HepG2 (cell line): ENCODE data around the gene TMC8. TPM values are rescaled to one million over a fixed set of nuclear protein-coding genes. Genes with fewer than 3 reads are reported as not detected.

Experiments
- AFF4 ChIP-seq: sonication (generic); formaldehyde crosslinking; IDR thresholded peaks from 2 replicates; pipeline ENCODE4 v1.4.0; 2020; ENCODE audit warnings: missing genetic modification reagents
- ARNT2 ChIP-seq: sonication (generic); formaldehyde crosslinking; IDR thresholded peaks from 2 replicates; pipeline ENCODE4 v1.8.0; 2022; ENCODE audit warnings: mild to moderate bottlenecking, low read depth, missing genetic modification reagents, moderate library complexity
- HIC2 ChIP-seq: sonication (generic); formaldehyde crosslinking; IDR thresholded peaks from 2 replicates; pipeline ENCODE4 v1.9.0; 2022; ENCODE audit warnings: low read depth, missing genetic modification reagents
- HNF1A ChIP-seq, 2 experiments: sonication (generic) in 1 of 2; formaldehyde crosslinking in 1 of 2; IDR thresholded peaks; 2 replicates each; pipeline versions ENCODE4 v1.4.0 to v1.6.1; 2016 to 2020; ENCODE audit warnings: borderline replicate concordance in 1 of 2, low read depth in 1 of 2, mild to moderate bottlenecking in 1 of 2, missing genetic modification reagents in 1 of 2
- HNRNPLL ChIP-seq: fragments of 200-400 bp; formaldehyde crosslinking; IDR thresholded peaks from 2 replicates; pipeline ENCODE4 v1.6.1; 2017; ENCODE audit warnings: mild to moderate bottlenecking, low read depth, low read length; ENCODE audit not compliant: poor library complexity, severe bottlenecking
- KDM3A ChIP-seq: IDR thresholded peaks from 2 replicates; pipeline ENCODE4 v1.6.1; 2018; ENCODE audit warnings: low read depth, missing compliant biosample characterization
- MAFK ChIP-seq, 2 experiments: IDR thresholded peaks in 1 of 2; conservative IDR thresholded peaks in 1 of 2; 2 replicates each; pipeline ENCODE4 v1.6.1; 2011; ENCODE audit warnings: improper control_type of control experiment in 2 of 2, low read length in 2 of 2
- MEIS1 ChIP-seq: sonication (generic); formaldehyde crosslinking; IDR thresholded peaks from 2 replicates; pipeline ENCODE4 v1.9.0; 2021; ENCODE audit warnings: mild to moderate bottlenecking, missing genetic modification reagents, moderate library complexity, borderline replicate concordance
- NKX3-1 ChIP-seq: sonication (generic); formaldehyde crosslinking; IDR thresholded peaks from 2 replicates; pipeline ENCODE4 v1.5.0; 2020; ENCODE audit warnings: missing genetic modification reagents
- PHF8 ChIP-seq: sonication (generic); formaldehyde crosslinking; IDR thresholded peaks from 2 replicates; pipeline ENCODE4 v1.5.0; 2020; ENCODE audit warnings: missing genetic modification reagents
- POLR2G ChIP-seq: fragments of 200-400 bp; formaldehyde crosslinking; IDR thresholded peaks from 2 replicates; pipeline ENCODE4 v1.6.1; 2018; ENCODE audit warnings: mild to moderate bottlenecking, low read depth, low read length, moderate library complexity
- RFXANK ChIP-seq: IDR thresholded peaks from 2 replicates; pipeline ENCODE4 v1.6.1; 2016
- RXRA ChIP-seq: sonication (generic); formaldehyde crosslinking; IDR thresholded peaks from 2 replicates; pipeline ENCODE4 v1.5.1; 2020; ENCODE audit warnings: missing genetic modification reagents
- RXRB ChIP-seq: IDR thresholded peaks from 2 replicates; pipeline ENCODE4 v1.6.1; 2016; ENCODE audit warnings: borderline replicate concordance, missing genetic modification reagents, missing compliant biosample characterization
- TRIM24 ChIP-seq: sonication (generic); formaldehyde crosslinking; IDR thresholded peaks from 2 replicates; pipeline ENCODE4 v1.8.0; 2022; ENCODE audit warnings: mild to moderate bottlenecking, missing genetic modification reagents
- ZFP1 ChIP-seq: IDR thresholded peaks from 2 replicates; pipeline ENCODE4 v1.6.1; 2016
- ZNF546 ChIP-seq: sonication (generic); formaldehyde crosslinking; conservative IDR thresholded peaks from 2 replicates; pipeline ENCODE4 v1.8.1; 2023; ENCODE audit warnings: mild to moderate bottlenecking, missing genetic modification reagents
- ZNF563 ChIP-seq: sonication (generic); formaldehyde crosslinking; IDR thresholded peaks from 2 replicates; pipeline ENCODE4 v1.8.0; 2022; ENCODE audit warnings: mild to moderate bottlenecking, moderate library complexity, missing genetic modification reagents
- ZNF850 ChIP-seq: sonication (generic); formaldehyde crosslinking; conservative IDR thresholded peaks from 2 replicates; pipeline ENCODE4 v1.9.0; 2021; ENCODE audit warnings: mild to moderate bottlenecking, missing genetic modification reagents
- ZNF879 ChIP-seq: sonication (generic); formaldehyde crosslinking; IDR thresholded peaks from 2 replicates; pipeline ENCODE4 v1.8.1; 2023; ENCODE audit warnings: missing genetic modification reagents
- ZNF883 ChIP-seq: sonication (generic); formaldehyde crosslinking; IDR thresholded peaks from 2 replicates; pipeline ENCODE4 v1.5.1; 2020; ENCODE audit warnings: mild to moderate bottlenecking, missing genetic modification reagents; ENCODE audit errors: not compliant biosample characterization
- polyA plus RNA-seq, 8 experiments: library from polyadenylated mRNA; depleted of rRNA in 3 of 8; stranded (reverse) in 7 of 8; unstranded in 1 of 8; fragments of >200 nt; fragmentation: Illumina TruSeq in 4 of 8; extraction: Trizol in 4 of 8; gene quantifications; 2 replicates each; pipeline versions ENCODE4 v1.2.1 to v1.2.3, GENCODE V29; 2011 to 2016; ENCODE audit warnings: low read depth in 4 of 8, missing spikeins in 1 of 8, mixed read lengths in 1 of 8; ENCODE audit not compliant: insufficient read depth in 1 of 8
- total RNA-seq, 5 experiments: library from RNA; depleted of rRNA; stranded (reverse); fragments of >200 nt; fragmentation: Illumina TruSeq; extraction: Trizol; gene quantifications; 2 replicates each; pipeline ENCODE4 v1.2.3, GENCODE V29; 2016; ENCODE audit warnings: low read depth in 1 of 5

The TMC8 gene
- total and polyA plus RNA-seq, 2 of the 13 experiments (the other 11 are each of a cell fraction or from before 2014, with no cell fraction given) = 0.53 to 7.8 TPM

DNA sequence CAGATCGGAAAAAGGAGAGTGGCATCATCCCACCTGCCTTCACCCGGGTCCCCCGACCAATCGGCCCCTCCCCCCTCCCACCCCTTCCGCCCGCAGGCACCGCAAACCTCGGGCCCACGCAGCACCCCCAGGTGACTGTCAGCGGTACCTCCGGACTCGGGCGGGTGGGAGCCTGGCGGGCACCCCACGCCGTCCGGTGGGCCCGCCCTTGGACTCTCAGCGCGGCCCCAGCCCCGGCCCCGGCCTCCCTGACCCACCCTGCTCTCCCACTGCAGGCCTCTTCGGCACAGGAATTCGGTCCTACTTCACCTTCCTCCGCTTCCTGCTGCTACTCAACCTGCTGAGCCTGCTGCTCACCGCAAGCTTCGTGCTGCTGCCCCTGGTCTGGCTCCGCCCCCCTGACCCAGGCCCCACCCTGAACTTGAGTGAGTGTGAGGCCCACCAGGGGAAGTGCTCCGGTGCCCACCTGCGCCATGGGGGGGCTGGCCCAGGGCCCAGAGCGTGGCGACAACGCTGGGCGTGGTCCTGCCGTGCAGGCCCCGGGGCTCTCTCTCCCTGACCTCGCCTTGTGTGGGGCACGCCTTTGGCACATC lies 1.6 kb downstream of the TMC8 start (continued):
- TF ChIP-seq HNRNPLL = peak; percentile 67
- TF ChIP-seq NKX3-1 (CRISPR knock-in tag) = no peak
- no peak for TF ChIP-seq MEIS1
- TF ChIP-seq ZNF850 (CRISPR knock-in tag) = no peak
- TF ChIP-seq TRIM24 (CRISPR knock-in tag) = 0 out of 2 replicates have a peak, but pooled peaks have one; percentile 37
- no peak for TF ChIP-seq AFF4 (CRISPR knock-in tag)
- peak; percentile 27; the same call in 1 of the 2 replicates for TF ChIP-seq PHF8
- no peak for TF ChIP-seq ZNF879 (CRISPR knock-in tag)
- no peak for TF ChIP-seq ZFP1
- TF ChIP-seq ZNF563 = peak; percentile 32; the same call in 1 of the 2 replicates
- TF ChIP-seq RFXANK (CRISPR knock-in tag) = no peak
- no peak for TF ChIP-seq ZNF883 (CRISPR knock-in tag)
- TF ChIP-seq HNF1A (IDR thresholded peaks at IDR 0.05; ENCODE audit: low read depth) = no peak
- no peak for TF ChIP-seq HNF1A (CRISPR knock-in tag; IDR thresholded peaks at IDR 0.05; ENCODE audit: borderline replicate concordance)
- TF ChIP-seq KDM3A (CRISPR knock-in tag) = no peak
- TF ChIP-seq ZNF546 (CRISPR knock-in tag) = 0 out of 2 replicates have a peak, but pooled peaks have one; percentile 11
- TF ChIP-seq RXRB = peak; percentile 22; the same call in 1 of the 2 replicates
- 0 out of 2 replicates have a peak, but pooled peaks have one; percentile 37 for TF ChIP-seq RXRA (CRISPR knock-in tag)
- TF ChIP-seq MAFK (conservative IDR thresholded peaks at IDR 0.05 in 1 of 2, IDR thresholded peaks at IDR 0.05 in 1 of 2; ENCODE audit: low read length in 2 of 2) = no peak
- TF ChIP-seq ARNT2 = no peak
- TF ChIP-seq POLR2G = 0 out of 2 replicates have a peak, but pooled peaks have one; percentile 26
- 0 out of 2 replicates have a peak, but pooled peaks have one; percentile 55 for TF ChIP-seq HIC2
